HCEC 1CT (cell line): ENCODE results near the gene ULK4.
A peak's percentile ranks its signal among the peaks of the same experiment; 100 is the strongest.
"Not testable (repeated sequence)": the region's sequence is repeated elsewhere in the genome, so short reads cannot be mapped to it uniquely, and the experiment has no call there.

Experiments
- DNase-seq: peaks from one replicate; pipeline ENCODE4 v3.0.0-alpha.2; 2017

Gene ULK4

GRCh38 chr3:41565003-41565402, 396.9 kb downstream of the ULK4 start:
- no peak for DNase-seq

GRCh38 chr3:41556245-41556644, 405.7 kb downstream of the ULK4 start:
- DNase-seq, result not testable (repeated sequence)

- DNase-seq, result no peak
Measured at GRCh38 chr3:41532976-41533375, 428.9 kb downstream of the ULK4 start.

GRCh38 chr3:41526995-41527573, 434.8 kb downstream of the ULK4 start:
- DNase-seq, result no peak

- no peak for DNase-seq
Measured at GRCh38 chr3:41525303-41526064, 436.4 kb downstream of the ULK4 start.

- DNase-seq, result no peak
Measured at GRCh38 chr3:41523897-41524296, 438.0 kb downstream of the ULK4 start.

DNA sequence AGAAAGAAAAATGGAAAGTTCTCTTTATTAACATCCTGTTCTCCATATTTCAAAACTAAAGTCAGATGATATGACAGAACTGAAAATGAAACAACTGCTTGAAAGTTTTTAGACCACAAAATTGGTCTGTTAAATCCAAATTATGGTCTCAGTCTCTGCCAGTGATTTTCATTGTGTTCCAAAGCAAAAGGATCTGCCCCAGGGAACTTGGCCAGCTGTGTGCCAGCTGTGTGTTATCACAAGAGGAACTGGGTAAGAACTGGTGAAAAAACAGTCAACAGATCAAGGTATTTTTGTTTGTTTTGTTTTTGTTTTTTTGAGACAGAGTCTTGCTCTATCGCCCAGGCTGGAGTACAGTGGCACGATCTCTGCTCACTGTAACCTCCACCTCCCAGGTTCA, 439.3 kb downstream of the ULK4 start:
- no peak for DNase-seq

GRCh38 chr3:41521010-41521655, 440.8 kb downstream of the ULK4 start:
- DNase-seq, result no peak

DNA sequence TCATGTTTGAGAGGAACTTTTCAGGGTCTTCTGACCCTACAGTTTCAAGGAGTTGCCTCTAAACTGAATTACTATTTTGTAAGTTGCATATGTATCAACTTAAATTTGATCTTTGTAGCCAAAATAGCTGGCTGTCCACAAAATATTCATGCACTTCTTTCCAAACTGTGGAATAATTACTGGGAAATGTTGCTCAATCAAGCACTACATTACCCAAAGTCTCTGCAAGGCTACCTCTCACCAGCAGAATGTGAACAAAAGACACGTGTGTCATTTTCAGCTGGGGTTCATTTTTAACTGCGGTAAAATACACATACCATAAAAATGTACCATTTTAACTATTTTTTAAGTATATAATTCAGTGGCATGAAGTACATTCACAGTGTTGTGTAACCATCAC, 442.2 kb downstream of the ULK4 start:
- no peak for DNase-seq

DNA sequence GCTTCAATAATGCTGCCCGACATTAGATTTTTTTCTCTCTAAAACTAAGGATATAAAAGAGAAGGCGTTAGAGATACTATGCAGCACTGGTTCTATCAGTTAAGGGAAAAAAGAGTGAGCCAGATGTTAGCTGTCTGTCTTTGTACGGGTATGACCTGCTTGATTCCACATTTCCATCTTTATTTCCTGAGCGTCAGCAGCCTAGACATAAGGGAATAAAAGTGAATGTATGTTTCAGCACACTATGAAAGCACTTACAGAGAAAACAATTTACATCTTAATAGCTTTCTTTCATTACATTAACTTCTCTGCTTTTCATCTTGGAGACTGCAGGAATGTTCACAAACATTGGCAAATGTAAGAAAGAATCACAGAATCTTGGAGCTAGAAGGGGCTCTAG, 443.3 kb downstream of the ULK4 start:
- no peak for DNase-seq

- no peak for DNase-seq
Measured at GRCh38 chr3:41508063-41508696, 453.7 kb downstream of the ULK4 start.

DNA sequence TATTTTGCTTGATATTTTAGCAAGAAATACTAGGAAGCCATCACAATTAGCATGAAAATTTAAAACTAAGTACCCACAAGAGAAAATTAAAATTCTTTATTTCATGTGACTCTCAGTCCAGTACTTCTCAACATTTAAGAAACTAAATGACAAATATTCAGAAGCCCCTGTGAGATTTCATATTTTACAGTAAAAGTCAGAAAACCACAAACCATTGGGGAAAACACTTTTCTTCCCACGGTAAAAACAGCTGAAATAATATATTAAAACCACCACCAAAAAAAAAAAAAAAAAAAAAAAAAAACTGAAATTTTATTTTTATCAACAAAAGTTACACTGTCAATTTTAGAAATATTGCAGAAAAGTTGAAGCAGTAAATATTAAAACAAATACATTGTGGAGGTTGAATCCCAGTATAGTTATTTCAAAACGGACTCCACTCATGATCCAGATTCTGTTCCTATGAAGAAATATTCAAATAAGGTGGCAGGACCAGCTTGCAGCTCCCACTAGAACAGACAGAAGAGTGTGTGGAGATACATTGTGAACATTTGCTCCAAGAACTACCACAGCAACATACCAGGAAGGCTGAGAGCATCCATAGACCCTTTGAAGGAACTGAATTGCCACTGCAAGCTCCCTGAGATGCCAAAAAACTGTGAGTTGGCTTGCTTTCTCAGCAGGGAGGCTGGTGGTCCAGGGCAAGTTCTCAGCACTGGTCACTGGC, 454.4 kb downstream of the ULK4 start:
- DNase-seq, result no peak

GRCh38 chr3:41503998-41504623, 457.8 kb downstream of the ULK4 start:
- no peak for DNase-seq

- peak; percentile 16 for DNase-seq
Measured at GRCh38 chr3:41502481-41502880, 459.4 kb downstream of the ULK4 start.

DNA sequence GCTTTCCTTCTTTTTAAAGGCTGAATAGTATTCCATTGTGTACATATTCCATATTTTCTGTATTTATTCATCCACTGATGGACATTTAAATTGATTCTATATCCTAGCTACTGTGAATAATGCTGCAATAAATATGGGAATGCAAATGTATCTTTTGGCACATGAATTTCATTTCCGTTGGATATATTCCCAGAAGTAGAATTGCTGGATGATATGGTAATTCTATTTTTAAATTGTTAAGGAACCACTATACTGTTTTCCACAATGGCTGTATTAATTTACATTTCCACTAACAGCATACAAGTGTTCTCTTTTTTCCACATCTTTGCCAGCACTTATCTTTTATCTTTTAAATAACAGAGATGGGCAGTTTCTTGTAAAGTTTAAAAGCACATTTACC, 459.9 kb downstream of the ULK4 start:
- DNase-seq, result no peak

DNA sequence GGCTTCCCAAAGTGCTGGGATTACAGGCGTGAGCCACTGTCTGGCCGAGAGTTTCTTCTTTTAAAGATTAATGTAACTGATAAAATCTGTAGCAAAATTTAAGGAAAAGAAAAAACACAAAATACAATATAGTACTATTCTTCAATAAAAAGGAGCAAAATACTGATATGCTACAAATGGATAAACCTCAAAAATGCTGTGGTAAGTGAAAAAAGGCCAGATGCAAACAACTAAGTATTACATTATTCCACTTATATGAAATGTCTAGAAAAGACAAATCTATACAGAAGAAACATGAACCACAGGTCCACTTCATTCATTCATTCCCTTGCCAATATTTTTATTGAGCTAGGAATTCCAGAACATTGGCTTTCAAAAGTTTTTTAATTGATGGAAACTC, 463.1 kb downstream of the ULK4 start:
- no peak for DNase-seq

DNA sequence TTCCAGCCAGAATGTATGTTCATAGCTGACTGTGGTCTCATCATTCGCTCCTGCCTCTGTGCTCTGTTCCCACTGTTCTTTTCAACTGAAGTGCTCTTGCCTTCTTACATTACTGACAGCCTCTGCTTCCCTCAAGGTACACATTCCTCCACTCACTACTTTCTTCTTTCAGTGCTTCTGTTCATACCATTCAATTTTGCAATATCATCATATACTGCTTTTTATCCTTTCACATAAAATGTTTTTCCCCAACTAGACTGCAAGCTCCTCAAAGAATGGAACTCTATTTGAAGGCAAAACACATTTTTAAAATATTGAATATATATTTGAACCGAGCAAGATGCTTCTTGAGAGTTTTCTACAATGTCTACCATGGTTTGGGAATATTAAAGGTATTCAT, 471.5 kb downstream of the ULK4 start:
- DNase-seq, result no peak

GRCh38 chr3:41489231-41489630, 472.7 kb downstream of the ULK4 start:
- DNase-seq, result no peak

DNA sequence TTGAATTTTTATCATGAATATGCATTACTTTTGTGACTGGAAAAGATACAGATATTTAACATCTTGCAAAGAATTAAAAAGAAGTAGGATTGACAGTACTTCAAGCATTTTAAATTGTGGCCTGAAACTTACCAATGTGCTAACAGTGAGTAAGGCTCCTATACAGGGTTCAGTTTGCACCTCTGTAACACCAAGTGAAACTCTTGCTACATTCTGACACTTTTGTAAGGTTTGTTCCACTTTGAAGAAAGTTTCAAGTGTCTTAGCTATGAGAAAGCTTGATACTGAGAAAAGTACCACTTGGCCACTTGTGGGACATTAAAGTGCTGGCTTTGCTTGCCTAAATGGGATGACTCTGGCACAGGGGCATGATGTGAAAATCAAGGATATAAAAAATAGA, 473.4 kb downstream of the ULK4 start:
- DNase-seq, result no peak

- DNase-seq, result no peak
Measured at GRCh38 chr3:41485484-41485883, 476.4 kb downstream of the ULK4 start.

GRCh38 chr3:41482134-41482533, 479.8 kb downstream of the ULK4 start:
- DNase-seq, result no peak

DNA sequence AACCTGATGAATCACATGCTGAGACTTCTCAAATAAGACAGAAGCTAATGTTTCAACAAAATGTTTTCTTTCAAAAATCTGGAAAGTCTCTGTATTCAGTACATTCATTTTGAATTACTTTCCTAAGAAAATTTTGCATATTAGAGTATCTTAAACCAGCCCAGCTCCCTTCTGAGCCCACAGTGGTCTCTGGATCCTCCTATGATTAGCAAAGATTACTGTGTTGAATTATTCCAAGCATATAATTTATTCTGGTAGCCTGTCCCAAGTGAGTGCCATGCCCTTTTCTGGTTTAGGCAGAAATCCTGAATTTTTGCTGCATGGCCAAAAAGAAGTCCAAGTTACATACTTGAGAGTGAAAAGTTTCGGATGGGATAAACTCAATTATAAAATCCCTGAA, 483.6 kb downstream of the ULK4 start:
- DNase-seq, result no peak
